ENCODE measurements around the gene HS3ST1. TPM values are rescaled to one million over a fixed set of nuclear protein-coding genes. Genes with fewer than 3 reads are reported as not detected.
A peak's percentile ranks its signal among the peaks of the same experiment; 100 is the strongest.
"Not testable (repeated sequence)": the region's sequence is repeated elsewhere in the genome, so short reads cannot be mapped to it uniquely, and the experiment has no call there.

The HS3ST1 gene
- total and polyA plus RNA-seq, 5 donors from 2014 or later = 0.08 TPM; not detected in 4

DNA sequence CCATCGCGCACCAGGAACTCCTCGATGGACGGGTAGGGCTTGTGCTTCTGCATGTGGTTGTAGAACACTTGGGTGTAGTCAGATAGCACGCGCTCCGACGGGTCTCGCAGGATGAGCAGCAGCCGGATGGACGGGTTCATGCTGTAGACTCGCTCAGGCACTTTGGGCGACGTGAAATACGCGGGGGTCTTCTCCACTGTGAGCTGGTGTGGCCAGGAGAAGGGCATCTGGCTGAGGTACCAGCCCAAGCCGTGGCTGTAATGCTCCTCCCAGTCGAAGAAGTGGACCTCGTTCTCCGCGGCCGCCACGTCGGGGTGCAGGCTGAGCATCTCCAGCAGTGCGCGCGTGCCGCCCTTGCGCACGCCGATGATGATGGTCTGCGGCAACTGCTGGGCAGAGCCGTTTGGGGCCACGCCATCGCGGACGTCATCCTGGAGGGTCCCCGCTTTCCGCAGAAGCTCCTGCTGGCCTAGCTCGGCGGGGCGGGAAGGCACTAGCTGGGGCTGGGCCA lies 29.2 kb downstream of the HS3ST1 start:
- Histone ChIP-seq H3K9me3 (ENCODE audit: control insufficient read depth in 2 of 2, low read length in 2 of 2) (no peaks in the 10 kb centered on the region), H3K36me3 (ENCODE audit: control insufficient read depth, insufficient read depth, low read length) (no peaks in the 10 kb centered on the region), H3K27ac (ENCODE audit: insufficient read depth, low read length, poor library complexity, severe bottlenecking) (no peak overlapping the region), H3K27me3 (ENCODE audit: control insufficient read depth, insufficient read depth, low read length) (no peaks in the 10 kb centered on the region), H3K4me3 (ENCODE audit: low read depth, low read length) (no peak overlapping the region), H3K4me1 (ENCODE audit: control insufficient read depth, insufficient read depth, low read length, poor library complexity, severe bottlenecking) (no peaks in the 10 kb centered on the region)
- Mint-ChIP-seq H3K4me1 (no peaks in the 10 kb centered on the region), H3K27me3 (no peaks in the 10 kb centered on the region), H3K36me3 (no peaks in the 10 kb centered on the region), H3K27ac (no peak overlapping the region), H3K4me3 (no peak overlapping the region), H3K9me3 (peaks cover 0 to 4% (median 0%) of the 10 kb centered on the region in 7 donors)
- no peak for ATAC-seq (ENCODE audit: low read depth in 2 of 2)
- DNase-seq = no peak

DNA sequence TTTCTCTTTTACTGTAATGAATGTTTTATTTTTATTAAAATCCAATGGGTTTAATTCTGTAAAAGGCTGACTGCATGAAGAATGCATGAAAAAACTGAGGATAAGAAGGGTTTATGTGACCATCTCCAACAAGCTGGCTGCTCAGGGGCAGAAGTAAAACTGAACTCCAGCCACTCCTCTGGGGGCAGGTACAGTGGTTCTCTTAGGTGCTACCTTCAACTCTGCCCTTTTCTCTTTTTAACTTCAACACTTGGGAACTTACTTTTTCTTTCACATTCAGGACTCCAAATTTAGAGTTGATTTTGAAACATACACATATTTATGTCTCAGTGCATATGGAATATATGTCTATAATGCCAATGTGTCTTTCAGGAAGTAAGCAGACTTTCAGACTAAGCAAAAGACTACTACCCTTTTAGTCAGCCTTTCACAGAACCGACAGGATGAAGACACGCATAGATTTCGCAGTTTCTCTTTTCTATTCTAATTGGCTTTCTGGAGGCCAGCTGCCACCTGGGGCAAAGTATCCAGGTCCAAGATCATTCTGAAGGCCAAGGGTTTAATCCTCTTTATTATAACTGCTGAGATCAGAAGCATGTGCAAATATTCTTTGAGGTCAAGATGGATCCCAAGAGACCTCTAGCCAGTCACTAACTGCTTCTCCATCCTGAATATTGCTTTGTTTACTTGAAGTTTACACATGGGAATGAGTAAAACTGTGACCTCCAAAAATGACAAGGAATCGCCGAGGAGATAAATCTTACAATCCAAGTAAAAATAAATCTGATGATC lies 30.7 kb downstream of the HS3ST1 start:
- H3K4me3 Mint-ChIP-seq = no peak overlapping the region

DNA sequence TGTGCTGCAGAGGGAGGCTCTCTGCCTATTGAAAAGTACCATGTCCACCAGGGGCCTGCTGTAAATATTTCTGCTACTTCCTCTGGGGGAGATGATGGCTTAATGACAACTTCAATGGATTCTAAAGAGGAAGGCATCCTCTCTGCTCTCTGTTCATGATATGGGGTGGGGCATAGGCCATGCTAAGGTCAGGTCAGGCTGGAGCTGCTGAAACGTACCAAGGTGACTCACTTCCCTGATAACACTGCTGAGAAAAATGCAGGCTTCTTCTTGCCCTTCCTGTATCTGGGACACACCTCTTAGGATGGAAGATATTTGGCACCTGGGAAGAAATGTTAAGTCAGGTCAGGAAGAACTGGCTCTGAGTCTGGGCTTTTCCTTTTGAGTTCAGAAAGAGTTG lies 31.5 kb downstream of the HS3ST1 start:
- H3K27ac Mint-ChIP-seq = no peak overlapping the region
- H3K36me3 Mint-ChIP-seq = no peaks in the 10 kb centered on the region
- Histone ChIP-seq H3K36me3 (ENCODE audit: control insufficient read depth, insufficient read depth, low read length) (no peaks in the 10 kb centered on the region), H3K4me3 (ENCODE audit: low read depth, low read length) (no peak overlapping the region), H3K9me3 (ENCODE audit: control insufficient read depth in 2 of 2, low read length in 2 of 2) (no peaks in the 10 kb centered on the region), H3K27ac (ENCODE audit: insufficient read depth, low read length, poor library complexity, severe bottlenecking) (no peak overlapping the region), H3K4me1 (ENCODE audit: control insufficient read depth, insufficient read depth, low read length, poor library complexity, severe bottlenecking) (no peaks in the 10 kb centered on the region), H3K27me3 (ENCODE audit: control insufficient read depth, insufficient read depth, low read length) (no peaks in the 10 kb centered on the region)
- no peaks in the 10 kb centered on the region for H3K4me1 Mint-ChIP-seq
- peaks cover 0 to 4% (median 0%) of the 10 kb centered on the region in 7 donors for H3K9me3 Mint-ChIP-seq
- no peak overlapping the region for H3K4me3 Mint-ChIP-seq
- peaks cover 6% of the 10 kb centered on the region for H3K27me3 Mint-ChIP-seq
- ATAC-seq (ENCODE audit: low read depth in 2 of 2) = no peak
- no peak for DNase-seq

More for the DNA sequence above, 30.7 kb downstream of the HS3ST1 start:
- Histone ChIP-seq H3K36me3 (ENCODE audit: control insufficient read depth, insufficient read depth, low read length) (no peaks in the 10 kb centered on the region), H3K4me1 (ENCODE audit: control insufficient read depth, insufficient read depth, low read length, poor library complexity, severe bottlenecking) (no peaks in the 10 kb centered on the region), H3K27ac (ENCODE audit: insufficient read depth, low read length, poor library complexity, severe bottlenecking) (no peak overlapping the region), H3K9me3 (ENCODE audit: control insufficient read depth in 2 of 2, low read length in 2 of 2) (no peaks in the 10 kb centered on the region), H3K4me3 (ENCODE audit: low read depth, low read length) (no peak overlapping the region), H3K27me3 (ENCODE audit: control insufficient read depth, insufficient read depth, low read length) (no peaks in the 10 kb centered on the region)
- no peak for DNase-seq
- H3K27ac Mint-ChIP-seq = peak overlapping the region in 1 of 3 donors; percentile 81
- no peak for ATAC-seq (ENCODE audit: low read depth in 2 of 2)
- peaks cover 4% of the 10 kb centered on the region for H3K27me3 Mint-ChIP-seq
- H3K36me3 Mint-ChIP-seq = no peaks in the 10 kb centered on the region
- peaks cover 0 to 4% (median 0%) of the 10 kb centered on the region in 7 donors for H3K9me3 Mint-ChIP-seq
- no peaks in the 10 kb centered on the region for H3K4me1 Mint-ChIP-seq

DNA sequence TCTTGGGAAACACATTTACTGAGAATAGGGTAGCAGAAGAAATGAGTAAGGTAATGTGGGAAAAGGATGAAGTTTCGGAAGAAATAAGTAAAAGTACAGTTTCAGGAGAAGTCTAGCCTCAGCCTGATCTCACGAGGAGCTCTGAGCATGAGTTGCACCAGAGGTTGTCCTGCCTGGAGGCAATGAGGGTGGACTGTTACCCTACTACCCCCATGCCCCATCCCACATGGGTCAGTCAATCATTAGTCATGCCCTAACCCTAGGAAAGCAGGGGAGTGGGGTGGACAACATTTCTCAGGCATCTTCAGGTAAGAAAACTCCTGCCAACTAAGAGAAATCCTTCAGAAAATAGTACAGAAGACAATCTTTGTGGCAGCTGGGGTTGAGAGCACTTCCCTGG lies 35.1 kb downstream of the HS3ST1 start:
- peaks cover 6% of the 10 kb centered on the region for H3K27me3 Mint-ChIP-seq
- H3K4me3 Mint-ChIP-seq = no peak overlapping the region
- H3K36me3 Mint-ChIP-seq = no peaks in the 10 kb centered on the region
- ATAC-seq (ENCODE audit: low read depth in 2 of 2) (no peak), DNase-seq (no peak)
- Histone ChIP-seq H3K27me3 (ENCODE audit: control insufficient read depth, insufficient read depth, low read length) (no peaks in the 10 kb centered on the region), H3K27ac (ENCODE audit: insufficient read depth, low read length, poor library complexity, severe bottlenecking) (no peak overlapping the region), H3K36me3 (ENCODE audit: control insufficient read depth, insufficient read depth, low read length) (no peaks in the 10 kb centered on the region), H3K4me3 (ENCODE audit: low read depth, low read length) (no peak overlapping the region), H3K9me3 (ENCODE audit: control insufficient read depth in 2 of 2, low read length in 2 of 2) (no peaks in the 10 kb centered on the region), H3K4me1 (ENCODE audit: control insufficient read depth, insufficient read depth, low read length, poor library complexity, severe bottlenecking) (no peaks in the 10 kb centered on the region)
- H3K27ac Mint-ChIP-seq = no peak overlapping the region
- H3K4me1 Mint-ChIP-seq = no peaks in the 10 kb centered on the region
- H3K9me3 Mint-ChIP-seq = no peaks in the 10 kb centered on the region

DNA sequence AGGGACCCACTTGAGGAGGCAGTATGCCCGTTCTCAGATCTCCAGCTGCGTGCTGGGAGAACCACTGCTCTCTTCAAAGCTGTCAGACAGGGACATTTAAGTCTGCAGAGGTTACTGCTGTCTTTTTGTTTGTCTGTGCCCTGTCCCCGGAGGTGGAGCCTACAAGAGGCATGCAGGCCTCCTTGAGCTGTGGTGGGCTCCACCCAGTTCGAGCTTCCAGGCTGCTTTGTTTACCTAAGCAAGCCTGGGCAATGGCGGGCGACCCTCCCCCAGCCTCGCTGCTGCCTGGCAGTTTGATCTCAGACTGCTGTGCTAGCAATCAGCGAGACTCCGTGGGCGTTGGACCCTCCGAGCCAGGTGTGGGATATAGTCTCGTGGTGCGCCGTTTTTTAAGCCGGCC lies 44.6 kb downstream of the HS3ST1 start:
- not testable (repeated sequence) for H3K36me3 Mint-ChIP-seq; H3K4me1 Mint-ChIP-seq; DNase-seq; H3K27me3 Mint-ChIP-seq; H3K27me3 ChIP-seq (ENCODE audit: control insufficient read depth, insufficient read depth, low read length); H3K27ac Mint-ChIP-seq; H3K9me3 Mint-ChIP-seq; H3K27ac ChIP-seq (ENCODE audit: insufficient read depth, low read length, poor library complexity, severe bottlenecking); ATAC-seq (ENCODE audit: low read depth in 2 of 2); H3K36me3 ChIP-seq (ENCODE audit: control insufficient read depth, insufficient read depth, low read length); H3K4me1 ChIP-seq (ENCODE audit: control insufficient read depth, insufficient read depth, low read length, poor library complexity, severe bottlenecking); H3K4me3 Mint-ChIP-seq; H3K9me3 ChIP-seq (ENCODE audit: control insufficient read depth in 2 of 2, low read length in 2 of 2); H3K4me3 ChIP-seq (ENCODE audit: low read depth, low read length)

DNA sequence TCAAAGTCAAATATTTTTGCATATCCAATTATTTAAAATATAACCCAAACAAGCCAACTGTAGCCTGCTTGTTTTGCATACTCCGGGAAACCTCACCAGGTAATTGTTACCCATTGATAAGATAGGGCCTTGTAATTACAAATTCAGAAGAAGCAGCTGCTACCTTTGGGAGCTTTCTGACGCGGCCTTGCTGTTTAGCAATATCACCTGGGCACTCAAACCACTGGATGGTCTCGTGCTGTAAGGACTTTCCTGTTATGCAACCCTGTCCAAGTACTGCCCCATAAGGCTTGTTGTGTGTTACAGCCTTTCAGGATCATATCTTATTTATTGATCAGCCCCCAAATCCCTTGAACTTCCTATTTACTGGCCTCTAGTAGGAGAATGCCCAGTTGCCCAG lies 52.1 kb downstream of the HS3ST1 start:
- Mint-ChIP-seq H3K27ac (no peak overlapping the region), H3K4me3 (no peak overlapping the region), H3K4me1 (no peaks in the 10 kb centered on the region), H3K36me3 (no peaks in the 10 kb centered on the region), H3K27me3 (no peaks in the 10 kb centered on the region), H3K9me3 (peaks cover 0 to 2% (median 0%) of the 10 kb centered on the region in 7 donors)
- H3K27me3 ChIP-seq (ENCODE audit: control insufficient read depth, insufficient read depth, low read length) = no peaks in the 10 kb centered on the region
- H3K4me3 ChIP-seq (ENCODE audit: low read depth, low read length) = no peak overlapping the region
- no peaks in the 10 kb centered on the region for H3K4me1 ChIP-seq (ENCODE audit: control insufficient read depth, insufficient read depth, low read length, poor library complexity, severe bottlenecking)
- DNase-seq (no peak), ATAC-seq (ENCODE audit: low read depth in 2 of 2) (no peak)
- H3K9me3 ChIP-seq (ENCODE audit: control insufficient read depth in 2 of 2, low read length in 2 of 2) = no peaks in the 10 kb centered on the region
- no peaks in the 10 kb centered on the region for H3K36me3 ChIP-seq (ENCODE audit: control insufficient read depth, insufficient read depth, low read length)
- no peak overlapping the region for H3K27ac ChIP-seq (ENCODE audit: insufficient read depth, low read length, poor library complexity, severe bottlenecking)

DNA sequence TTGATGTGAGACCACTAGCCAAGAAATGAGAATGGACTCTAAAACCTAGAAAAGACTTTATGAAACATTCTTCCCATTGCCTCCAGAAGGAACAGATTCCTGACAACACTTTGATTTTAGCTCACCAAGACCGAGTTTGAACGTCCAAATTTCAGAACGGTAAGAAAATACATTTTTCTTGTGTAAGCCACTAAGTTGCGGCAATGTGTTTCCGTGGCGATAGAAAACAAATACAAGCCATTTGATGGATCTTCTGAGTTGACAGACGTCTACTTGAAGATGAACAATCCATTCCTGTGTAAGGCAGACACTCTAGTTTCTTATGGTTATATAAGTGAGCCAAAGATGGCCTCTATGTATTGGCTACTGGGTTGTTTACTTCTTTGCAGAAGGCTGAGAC lies 52.5 kb downstream of the HS3ST1 start:
- no peaks in the 10 kb centered on the region for H3K4me1 ChIP-seq (ENCODE audit: control insufficient read depth, insufficient read depth, low read length, poor library complexity, severe bottlenecking)
- H3K4me1 Mint-ChIP-seq = no peaks in the 10 kb centered on the region
- no peak overlapping the region for H3K4me3 ChIP-seq (ENCODE audit: low read depth, low read length)
- no peaks in the 10 kb centered on the region for H3K27me3 ChIP-seq (ENCODE audit: control insufficient read depth, insufficient read depth, low read length)
- no peak overlapping the region for H3K27ac Mint-ChIP-seq
- H3K4me3 Mint-ChIP-seq = no peak overlapping the region
- ATAC-seq (ENCODE audit: low read depth in 2 of 2) = no peak
- H3K36me3 ChIP-seq (ENCODE audit: control insufficient read depth, insufficient read depth, low read length) = no peaks in the 10 kb centered on the region
- H3K9me3 Mint-ChIP-seq = peaks cover 0 to 2% (median 0%) of the 10 kb centered on the region in 7 donors
- H3K9me3 ChIP-seq (ENCODE audit: control insufficient read depth in 2 of 2, low read length in 2 of 2) = no peaks in the 10 kb centered on the region
- no peaks in the 10 kb centered on the region for H3K36me3 Mint-ChIP-seq
- H3K27me3 Mint-ChIP-seq = no peaks in the 10 kb centered on the region
- DNase-seq = no peak
- H3K27ac ChIP-seq (ENCODE audit: insufficient read depth, low read length, poor library complexity, severe bottlenecking) = no peak overlapping the region

DNA sequence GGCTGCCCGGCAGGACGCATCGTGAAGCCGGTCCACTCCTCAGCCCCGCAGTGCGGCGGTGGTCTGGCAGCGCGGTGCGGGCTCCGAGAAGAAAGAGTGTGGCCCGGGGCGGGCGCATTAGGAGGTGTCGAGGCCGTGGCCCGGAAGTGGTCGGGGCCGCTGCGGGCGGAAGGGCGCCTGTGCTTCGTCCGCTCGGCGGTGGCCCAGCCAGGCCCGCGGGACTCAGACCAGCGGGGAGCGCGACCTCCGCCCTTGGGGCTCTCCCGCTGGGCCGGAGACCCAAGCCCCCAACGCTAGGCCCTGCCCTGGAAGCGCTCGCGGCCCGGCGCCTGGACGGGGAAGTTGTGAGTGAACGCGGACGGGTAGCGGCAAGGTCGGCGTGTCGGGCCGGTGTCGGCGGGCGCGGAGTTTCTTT lies 60.0 kb downstream of the HS3ST1 start:
- Mint-ChIP-seq H3K4me1 (peaks cover 0 to 4% (median 0%) of the 10 kb centered on the region in 4 donors), H3K4me3 (no peak overlapping the region), H3K9me3 (peaks cover 0 to 2% (median 0%) of the 10 kb centered on the region in 7 donors), H3K27me3 (peaks cover 5% of the 10 kb centered on the region), H3K27ac (no peak overlapping the region), H3K36me3 (no peaks in the 10 kb centered on the region)
- ATAC-seq (ENCODE audit: low read depth in 2 of 2) (no peak), DNase-seq (no peak)
- Histone ChIP-seq H3K27me3 (ENCODE audit: control insufficient read depth, insufficient read depth, low read length) (no peaks in the 10 kb centered on the region), H3K4me3 (ENCODE audit: low read depth, low read length) (no peak overlapping the region), H3K27ac (ENCODE audit: insufficient read depth, low read length, poor library complexity, severe bottlenecking) (no peak overlapping the region), H3K36me3 (ENCODE audit: control insufficient read depth, insufficient read depth, low read length) (no peaks in the 10 kb centered on the region), H3K9me3 (ENCODE audit: control insufficient read depth in 2 of 2, low read length in 2 of 2) (no peaks in the 10 kb centered on the region), H3K4me1 (ENCODE audit: control insufficient read depth, insufficient read depth, low read length, poor library complexity, severe bottlenecking) (no peaks in the 10 kb centered on the region)
